Spleen (tissue), 11 donors: ENCODE results near the gene CAMK2B. TPM values are rescaled to one million over a fixed set of nuclear protein-coding genes. Genes with fewer than 3 reads are reported as not detected.

Source experiments
- DNase-seq: peaks from one replicate; pipeline ENCODE4 v3.0.0-alpha.2; 2020
- H3K27ac ChIP-seq, 8 donors: fragments of 200-600 bp; sonication (generic) in 7 of 8; 1 replicate in 4 of 8; 2 replicates in 4 of 8; pipeline versions ENCODE4 v1.5.0 to v1.8.0; 2016 to 2021; ENCODE audit warnings: inconsistent platforms in 4 of 8, mild to moderate bottlenecking in 4 of 8, moderate library complexity in 1 of 8
- H3K27me3 ChIP-seq, 7 donors: fragments of 200-600 bp; sonication (generic) in 6 of 7; replicated peaks in 1 of 7; 1 replicate in 4 of 7; 2 replicates in 3 of 7; pipeline versions ENCODE4 v1.5.0 to v1.8.0; 2016 to 2021; ENCODE audit warnings: inconsistent platforms in 3 of 7, mild to moderate bottlenecking in 1 of 7
- H3K36me3 ChIP-seq, 6 donors: fragments of 200-600 bp; sonication (generic) in 5 of 6; 1 replicate in 4 of 6; 2 replicates in 2 of 6; pipeline versions ENCODE4 v1.5.0 to v1.8.0; 2016 to 2021; ENCODE audit warnings: inconsistent platforms in 2 of 6
- H3K4me1 ChIP-seq, 6 donors: fragments of 200-600 bp; sonication (generic) in 5 of 6; 1 replicate in 3 of 6; 2 replicates in 3 of 6; pipeline versions ENCODE4 v1.5.0 to v1.8.0; 2016 to 2021; ENCODE audit warnings: inconsistent platforms in 3 of 6
- H3K4me3 ChIP-seq, 8 donors: fragments of 200-600 bp; sonication (generic) in 7 of 8; 1 replicate in 4 of 8; 2 replicates in 4 of 8; pipeline versions ENCODE4 v1.5.0 to v1.8.0; 2016 to 2021; ENCODE audit warnings: inconsistent platforms in 4 of 8, mild to moderate bottlenecking in 4 of 8, moderate library complexity in 2 of 8
- H3K9me3 ChIP-seq, 8 donors: fragments of 200-600 bp; sonication (generic) in 7 of 8; 1 replicate in 4 of 8; 2 replicates in 4 of 8; pipeline versions ENCODE4 v1.5.0 to v1.8.0; 2016 to 2021; ENCODE audit warnings: inconsistent platforms in 4 of 8
- POLR2A ChIP-seq, 3 donors: fragments of 450-650 bp; IDR thresholded peaks; one replicate each; pipeline ENCODE4 v1.5.1; 2017; ENCODE audit warnings: antibody characterized with exemption in 3 of 3, mild to moderate bottlenecking in 1 of 3
- POLR2AphosphoS5 ChIP-seq, 3 donors: sonication (generic); formaldehyde crosslinking; IDR thresholded peaks; one replicate each; pipeline ENCODE4 v1.5.1; 2017; ENCODE audit warnings: antibody characterized with exemption in 3 of 3
- WGBS, 5 donors: extraction: QIAGEN DNeasy Blood & Tissue Kit in 3 of 5; methylation state at CpG; one replicate each; pipeline versions ENCODE4 v1.1.5 to v1.1.7; 2013 to 2018; 5-methylcytosine and 5-hydroxymethylcytosine counted together
- intact Hi-C: fragments of 100-400 bp; cut with DNase I; formaldehyde crosslinking; loops from one replicate; pipeline ENCODE4 v1.15.0; 2023; ENCODE audit warnings: low total_unique reads
- polyA plus RNA-seq, 3 donors: library from polyadenylated mRNA; stranded (reverse); fragments of 200-250 nt; gene quantifications; one replicate each; pipeline ENCODE4 v1.2.1, GENCODE V29; 2013
- total RNA-seq, 7 donors: library from RNA; depleted of rRNA in 3 of 7; stranded (reverse); fragments of >200 nt in 3 of 7; fragmentation: NEBNext Ultra II Directional in 4 of 7; extraction: Animal tissue kit (Norgen Biotek cat#: 25700) in 4 of 7; gene quantifications; one replicate each; pipeline versions ENCODE4 v1.1.0 to v1.2.1, GENCODE V29; 2016 to 2021
- TF ChIP-seq, protein P1 (sequence below), 11 experiments: fragments of 200-600 bp in 7 of 11; fragments of 450-650 bp in 4 of 11; sonication (generic) in 4 of 11; IDR thresholded peaks in 8 of 11; conservative IDR thresholded peaks in 3 of 11; 1 replicate in 7 of 11; 2 replicates in 4 of 11; pipeline versions ENCODE4 v1.4.0 to v1.8.0; 2016 to 2021; ENCODE audit warnings: antibody characterized with exemption in 11 of 11, inconsistent platforms in 4 of 11, mild to moderate bottlenecking in 1 of 11
- donor health status: healthy with polysubstance abuse.
- donor health status: DM: no; HTN: no; CAD: no; lungs with moderate emphysema.
- donor health status: DM: no; HTN: no; CAD: no.
- donor health status: Bipolar disorder and iron deficiency.
- donor health status: healthy.
- donor health status: DM: no; HTN: no; CAD: no.
- donor health status: DM: yes; HTN: yes; CAD: no.

Gene CAMK2B
- total and polyA plus RNA-seq, 10 donors, result 0.20 to 2.9 (median 0.61) TPM; not detected in 2

DNA sequence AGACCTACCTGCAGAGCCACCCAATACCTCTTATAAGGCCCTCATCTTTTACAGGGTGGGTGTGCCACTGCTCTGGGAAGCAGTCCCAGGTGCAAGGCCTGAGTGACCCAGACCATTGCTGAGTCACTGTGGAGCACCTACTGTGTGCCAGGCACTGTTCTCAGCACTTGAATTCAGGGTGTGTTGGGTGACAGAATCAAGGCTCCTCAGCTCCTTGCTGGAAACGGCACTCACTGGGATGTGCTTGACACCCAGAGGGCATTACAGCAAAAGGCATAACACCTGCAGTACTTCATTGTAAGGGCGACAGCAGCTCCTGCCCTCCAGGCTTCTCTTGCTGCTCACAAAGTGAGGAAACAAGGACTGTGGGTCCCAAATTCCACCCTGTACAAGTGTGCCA lies 7.1 kb downstream of the CAMK2B start:
- no peak for DNase-seq
- no peaks in the 10 kb centered on the region for H3K36me3 ChIP-seq
- H3K4me3 ChIP-seq, result no peak overlapping the region
- 68 to 96% (median 76%) methylated on average over 2 of the region's 2 CpGs for WGBS, 5 donors
- TF ChIP-seq, protein P1, sequence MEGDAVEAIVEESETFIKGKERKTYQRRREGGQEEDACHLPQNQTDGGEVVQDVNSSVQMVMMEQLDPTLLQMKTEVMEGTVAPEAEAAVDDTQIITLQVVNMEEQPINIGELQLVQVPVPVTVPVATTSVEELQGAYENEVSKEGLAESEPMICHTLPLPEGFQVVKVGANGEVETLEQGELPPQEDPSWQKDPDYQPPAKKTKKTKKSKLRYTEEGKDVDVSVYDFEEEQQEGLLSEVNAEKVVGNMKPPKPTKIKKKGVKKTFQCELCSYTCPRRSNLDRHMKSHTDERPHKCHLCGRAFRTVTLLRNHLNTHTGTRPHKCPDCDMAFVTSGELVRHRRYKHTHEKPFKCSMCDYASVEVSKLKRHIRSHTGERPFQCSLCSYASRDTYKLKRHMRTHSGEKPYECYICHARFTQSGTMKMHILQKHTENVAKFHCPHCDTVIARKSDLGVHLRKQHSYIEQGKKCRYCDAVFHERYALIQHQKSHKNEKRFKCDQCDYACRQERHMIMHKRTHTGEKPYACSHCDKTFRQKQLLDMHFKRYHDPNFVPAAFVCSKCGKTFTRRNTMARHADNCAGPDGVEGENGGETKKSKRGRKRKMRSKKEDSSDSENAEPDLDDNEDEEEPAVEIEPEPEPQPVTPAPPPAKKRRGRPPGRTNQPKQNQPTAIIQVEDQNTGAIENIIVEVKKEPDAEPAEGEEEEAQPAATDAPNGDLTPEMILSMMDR (IDR thresholded peaks at IDR 0.05 in 8 of 11, conservative IDR thresholded peaks at IDR 0.05 in 3 of 11), result no peak
- TF ChIP-seq POLR2AphosphoS5 (IDR thresholded peaks at IDR 0.05) (no peak), POLR2A (IDR thresholded peaks at IDR 0.05) (no peak)
- H3K27ac ChIP-seq, result no peak overlapping the region
- intact Hi-C loops, result no loop called here
- no peaks in the 10 kb centered on the region for H3K4me1 ChIP-seq
- H3K27me3 ChIP-seq, result peaks cover 0 to 17% (median under 1%) of the 10 kb centered on the region in 7 donors
- H3K9me3 ChIP-seq, result peaks cover 0 to 11% (median 5%) of the 10 kb centered on the region in 8 donors

DNA sequence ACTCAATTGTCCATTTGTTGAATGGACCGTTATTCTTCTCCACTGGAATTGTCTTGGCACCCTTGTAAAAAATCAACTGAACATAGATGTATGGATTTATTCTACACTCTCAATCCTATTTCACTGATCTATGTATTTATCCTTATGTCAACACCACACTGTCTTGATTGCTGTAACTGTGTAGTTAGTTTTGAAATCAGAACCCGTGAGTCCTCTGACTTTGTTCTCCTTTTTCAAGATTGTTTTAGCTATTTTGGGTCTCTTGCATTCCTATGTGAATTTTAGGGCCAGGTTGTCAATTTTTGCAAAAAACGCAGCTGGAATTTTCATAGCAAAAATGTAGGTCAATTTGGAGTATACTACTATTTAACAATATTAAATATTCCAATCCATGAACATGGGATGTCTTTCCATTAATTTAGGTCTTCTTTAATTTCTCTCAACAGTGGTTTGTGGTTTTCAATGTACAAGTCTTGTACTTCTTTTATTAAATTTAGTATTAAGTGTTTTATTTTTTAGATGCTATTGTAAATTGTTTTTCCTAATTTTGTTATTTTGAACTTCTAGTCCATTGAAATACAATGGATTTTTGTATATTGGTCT lies 10.0 kb downstream of the CAMK2B start:
- Histone ChIP-seq H3K36me3 (no peaks in the 10 kb centered on the region), H3K4me1 (peaks cover 0 to 3% (median 0%) of the 10 kb centered on the region in 6 donors), H3K9me3 (peaks cover 0 to 11% (median 5%) of the 10 kb centered on the region in 8 donors), H3K27ac (no peak overlapping the region), H3K27me3 (peaks cover 0 to 6% (median 0%) of the 10 kb centered on the region in 7 donors), H3K4me3 (no peak overlapping the region)
- DNase-seq, result no peak
- intact Hi-C loops, result no loop called here
- 68 to 86% (median 75%) methylated on average over 3 of the region's 3 CpGs for WGBS, 5 donors
- TF ChIP-seq, protein P1 (IDR thresholded peaks at IDR 0.05 in 8 of 11, conservative IDR thresholded peaks at IDR 0.05 in 3 of 11), result no peak
- TF ChIP-seq POLR2A (IDR thresholded peaks at IDR 0.05) (no peak), POLR2AphosphoS5 (IDR thresholded peaks at IDR 0.05) (no peak)

DNA sequence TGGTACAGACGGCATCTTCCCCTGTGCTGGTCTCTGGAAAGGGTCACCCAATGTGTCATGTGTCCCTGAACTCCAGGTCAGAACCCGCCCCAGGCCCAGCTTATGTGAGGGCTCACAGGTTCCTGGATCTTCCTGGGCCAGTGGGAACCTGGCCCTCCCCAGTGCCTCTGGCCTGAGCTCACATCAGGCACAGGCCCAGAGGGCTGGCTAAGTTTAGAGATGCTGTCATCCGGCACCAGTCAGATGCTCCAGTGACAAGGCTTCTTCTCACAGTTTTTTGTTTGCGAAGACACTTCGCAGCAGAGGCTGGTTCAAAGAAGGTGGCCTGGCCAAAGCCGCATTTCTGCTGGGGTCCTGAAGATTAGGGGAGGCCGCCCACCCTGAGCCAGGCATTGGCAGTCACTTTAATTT lies 11.8 kb downstream of the CAMK2B start:
- no peak for TF ChIP-seq POLR2AphosphoS5 (IDR thresholded peaks at IDR 0.05)
- TF ChIP-seq, protein P1 (IDR thresholded peaks at IDR 0.05 in 8 of 11, conservative IDR thresholded peaks at IDR 0.05 in 3 of 11), result no peak
- no peak for TF ChIP-seq POLR2A (IDR thresholded peaks at IDR 0.05)
- H3K4me1 ChIP-seq, result peaks cover 4 to 18% (median 11%) of the 10 kb centered on the region in 6 donors
- no peak overlapping the region for H3K27ac ChIP-seq
- H3K36me3 ChIP-seq, result no peaks in the 10 kb centered on the region
- WGBS, 5 donors, result 90 to 95% (median 93%) methylated on average over 6 to 7 of the region's 7 CpGs
- H3K27me3 ChIP-seq, result peaks cover 0 to 24% (median 12%) of the 10 kb centered on the region in 7 donors
- H3K4me3 ChIP-seq, result no peak overlapping the region
- intact Hi-C loops, result no loop called here
- H3K9me3 ChIP-seq, result peaks cover 0 to 11% (median 5%) of the 10 kb centered on the region in 8 donors
- no peak for DNase-seq

DNA sequence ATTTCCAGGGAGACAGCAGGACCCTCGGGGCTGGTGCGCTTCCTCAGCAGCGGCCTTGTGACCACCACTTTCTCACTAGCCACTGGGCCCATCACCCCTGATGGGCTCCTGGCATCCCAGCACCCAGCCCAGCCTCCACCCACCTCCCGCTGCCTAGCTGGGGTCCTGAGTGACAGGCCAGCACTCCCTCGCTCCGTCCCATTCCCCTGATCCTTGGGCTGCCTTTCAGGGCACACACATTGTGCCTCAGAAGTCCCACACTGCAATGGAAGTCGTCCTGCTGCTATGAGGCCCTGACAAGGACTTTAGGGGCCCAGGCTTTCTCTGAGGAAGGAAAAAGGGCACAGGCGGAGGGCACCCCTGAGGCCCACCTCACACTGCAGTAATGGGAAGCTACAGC lies 12.4 kb downstream of the CAMK2B start:
- Histone ChIP-seq H3K4me3 (no peak overlapping the region), H3K4me1 (peaks cover 4 to 18% (median 11%) of the 10 kb centered on the region in 6 donors), H3K27me3 (peaks cover 0 to 26% (median 12%) of the 10 kb centered on the region in 7 donors), H3K9me3 (peaks cover 0 to 11% (median 5%) of the 10 kb centered on the region in 8 donors), H3K36me3 (no peaks in the 10 kb centered on the region), H3K27ac (no peak overlapping the region)
- TF ChIP-seq POLR2AphosphoS5 (IDR thresholded peaks at IDR 0.05) (no peak), POLR2A (IDR thresholded peaks at IDR 0.05) (no peak)
- TF ChIP-seq, protein P1 (IDR thresholded peaks at IDR 0.05 in 8 of 11, conservative IDR thresholded peaks at IDR 0.05 in 3 of 11), result no peak
- intact Hi-C loops, result no loop called here
- DNase-seq, result no peak
- 82 to 97% (median 92%) methylated on average over 5 to 8 of the region's 8 CpGs for WGBS, 5 donors
